HG03571 (cell line): ENCODE results near the gene PSME1.
"Not testable (repeated sequence)": the region's sequence is repeated elsewhere in the genome, so short reads cannot be mapped to it uniquely, and the experiment has no call there.

Experiments used
- ATAC-seq: cut with Tn5 transposase; IDR thresholded peaks from one replicate; pipeline ENCODE4 v1.9.1; 2021; ENCODE audit not compliant: unreplicated experiment

The PSME1 gene

GRCh38 chr14:24103451-24103850 is 32.5 kb upstream of the PSME1 start:
- no peak for ATAC-seq

GRCh38 chr14:24105609-24106239 is 30.3 kb upstream of the PSME1 start:
- not testable (repeated sequence) for ATAC-seq

- no peak for ATAC-seq
Observed at GRCh38 chr14:24106672-24107271, 29.2 kb upstream of the PSME1 start.

- ATAC-seq: no peak
Observed at GRCh38 chr14:24108336-24108874, 27.6 kb upstream of the PSME1 start.

- ATAC-seq: no peak
Observed at GRCh38 chr14:24110060-24110459, 25.9 kb upstream of the PSME1 start.

GRCh38 chr14:24110523-24110922 is 25.5 kb upstream of the PSME1 start:
- ATAC-seq: no peak

GRCh38 chr14:24113379-24113800 is 22.6 kb upstream of the PSME1 start:
- no peak for ATAC-seq

- peak; percentile 34 for ATAC-seq
Observed at GRCh38 chr14:24113801-24114531, 22.0 kb upstream of the PSME1 start.

GRCh38 chr14:24114532-24115421 is 21.2 kb upstream of the PSME1 start, which contains the start of the genes DCAF11 and NRL:
Gene DCAF11 (plus strand): TSS chr14:24114777. CDS start chr14:24115595, 818 bp downstream.
Gene NRL (minus strand): TSS chr14:24114949. CDS start chr14:24082848, 32,101 bp downstream.
- peak; percentile 83 for ATAC-seq

GRCh38 chr14:24115422-24116127 is 20.4 kb upstream of the PSME1 start:
- ATAC-seq: no peak

GRCh38 chr14:24116128-24116814 is 19.7 kb upstream of the PSME1 start:
- ATAC-seq: no peak

- no peak for ATAC-seq
Observed at GRCh38 chr14:24117179-24117578, 18.8 kb upstream of the PSME1 start.

- ATAC-seq: no peak
Observed at GRCh38 chr14:24119691-24120090, 16.3 kb upstream of the PSME1 start.

- no peak for ATAC-seq
Observed at GRCh38 chr14:24121210-24121609, 14.8 kb upstream of the PSME1 start.

GRCh38 chr14:24122416-24122815 is 13.6 kb upstream of the PSME1 start:
- ATAC-seq: no peak

GRCh38 chr14:24122898-24123297 is 13.1 kb upstream of the PSME1 start:
- ATAC-seq: no peak

- no peak for ATAC-seq
Observed at GRCh38 chr14:24123424-24124417, 12.3 kb upstream of the PSME1 start.

GRCh38 chr14:24126939-24127338 is 9.1 kb upstream of the PSME1 start:
- no peak for ATAC-seq
